SK-N-SH treated with all-trans-retinoic acid at 6 μM for 48 hours (cell line): ENCODE measurements around the gene SOCS1.

Source experiments
- CSRNP3 ChIP-seq: fragments of 250-450 bp; sonication (Bioruptor Pico); IDR thresholded peaks from 2 replicates; pipeline ENCODE4 v1.5.1; 2021; ENCODE audit warnings: mild to moderate bottlenecking, moderate library complexity
- ESRRG ChIP-seq: fragments of 250-450 bp; sonication (Bioruptor Pico); IDR thresholded peaks from 2 replicates; pipeline ENCODE4 v1.6.1; 2021; ENCODE audit warnings: mild to moderate bottlenecking
- GLIS3 ChIP-seq: fragments of 250-450 bp; sonication (Bioruptor Pico); IDR thresholded peaks from 2 replicates; pipeline ENCODE4 v1.5.0; 2020; ENCODE audit warnings: mild to moderate bottlenecking, moderate library complexity
- OSR1 ChIP-seq: fragments of 250-450 bp; sonication (Bioruptor Pico); IDR thresholded peaks from 2 replicates; pipeline ENCODE4 v1.8.0; 2022; ENCODE audit warnings: moderate library complexity, mild to moderate bottlenecking, inconsistent platforms
- PATZ1 ChIP-seq: fragments of 250-450 bp; sonication (Bioruptor Pico); IDR thresholded peaks from 2 replicates; pipeline ENCODE4 v1.8.0; 2020; ENCODE audit warnings: mild to moderate bottlenecking, moderate library complexity, borderline replicate concordance
- PPARA ChIP-seq: fragments of 250-450 bp; sonication (Bioruptor Pico); IDR thresholded peaks from 2 replicates; pipeline ENCODE4 v1.5.0; 2020; ENCODE audit warnings: mild to moderate bottlenecking, borderline replicate concordance
- TSHZ2 ChIP-seq: fragments of 250-450 bp; sonication (Bioruptor Pico); IDR thresholded peaks from 2 replicates; pipeline ENCODE4 v1.5.0; 2020; ENCODE audit warnings: mild to moderate bottlenecking, moderate library complexity
- ZC3H10 ChIP-seq: fragments of 250-450 bp; sonication (Bioruptor Pico); IDR thresholded peaks from 2 replicates; pipeline ENCODE4 v1.5.1; 2021; ENCODE audit warnings: mild to moderate bottlenecking, moderate library complexity
- ZFP3 ChIP-seq: fragments of 250-450 bp; sonication (Bioruptor Pico); IDR thresholded peaks from 2 replicates; pipeline ENCODE4 v1.5.0; 2020; ENCODE audit warnings: mild to moderate bottlenecking, moderate library complexity
- ZFP30 ChIP-seq: fragments of 450-650 bp; formaldehyde crosslinking; IDR thresholded peaks from 2 replicates; pipeline ENCODE4 v1.5.0; 2022; ENCODE audit warnings: mild to moderate bottlenecking, moderate library complexity
- ZNF565 ChIP-seq: fragments of 450-650 bp; formaldehyde crosslinking; conservative IDR thresholded peaks from 2 replicates; pipeline ENCODE4 v1.5.0; 2020; ENCODE audit warnings: low read depth, mild to moderate bottlenecking, moderate library complexity
- ZNF70 ChIP-seq: fragments of 450-650 bp; formaldehyde crosslinking; IDR thresholded peaks from 2 replicates; pipeline ENCODE4 v1.5.0; 2020; ENCODE audit warnings: mild to moderate bottlenecking, moderate library complexity
- ZNF8 ChIP-seq: fragments of 450-650 bp; formaldehyde crosslinking; IDR thresholded peaks from 2 replicates; pipeline ENCODE4 v1.5.0; 2020; ENCODE audit warnings: mild to moderate bottlenecking, moderate library complexity

GRCh38 chr16:11264155-11264832, 8.3 kb upstream of the SOCS1 start:
- TF ChIP-seq CSRNP3 (CRISPR knock-in tag): no peak
- TF ChIP-seq PATZ1 (CRISPR knock-in tag): no peak
- TF ChIP-seq ZC3H10 (CRISPR knock-in tag): no peak
- no peak for TF ChIP-seq TSHZ2
- no peak for TF ChIP-seq PPARA (CRISPR knock-in tag)
- TF ChIP-seq GLIS3 (CRISPR knock-in tag): no peak
- no peak for TF ChIP-seq ZNF8
- TF ChIP-seq ZNF70 (CRISPR knock-in tag): peak; percentile 96
- TF ChIP-seq OSR1: no peak
- TF ChIP-seq ZFP3 (CRISPR knock-in tag): no peak
- TF ChIP-seq ESRRG: no peak
- no peak for TF ChIP-seq ZFP30
- no peak for TF ChIP-seq ZNF565
